H54 (cell line): ENCODE data around the gene GPC5.
"Not testable (repeated sequence)": the region's sequence is repeated elsewhere in the genome, so short reads cannot be mapped to it uniquely, and the experiment has no call there.

ENCODE experiments used
- DNase-seq: peaks from one replicate; pipeline ENCODE4 v3.0.0; 2011; ENCODE audit warnings: low spot score, mixed read lengths; ENCODE audit not compliant: insufficient read length
- FAIRE-seq: peaks from 3 replicates; lab custom pipeline; 2011; peaks lifted over from hg19 to GRCh38; lab: Jason Lieb, UNC
- POLR2A ChIP-seq: IDR thresholded peaks from 2 replicates; pipeline ENCODE4 v1.6.1; 2011; ENCODE audit warnings: low read depth, mild to moderate bottlenecking, low read length

GPC5 gene

DNA sequence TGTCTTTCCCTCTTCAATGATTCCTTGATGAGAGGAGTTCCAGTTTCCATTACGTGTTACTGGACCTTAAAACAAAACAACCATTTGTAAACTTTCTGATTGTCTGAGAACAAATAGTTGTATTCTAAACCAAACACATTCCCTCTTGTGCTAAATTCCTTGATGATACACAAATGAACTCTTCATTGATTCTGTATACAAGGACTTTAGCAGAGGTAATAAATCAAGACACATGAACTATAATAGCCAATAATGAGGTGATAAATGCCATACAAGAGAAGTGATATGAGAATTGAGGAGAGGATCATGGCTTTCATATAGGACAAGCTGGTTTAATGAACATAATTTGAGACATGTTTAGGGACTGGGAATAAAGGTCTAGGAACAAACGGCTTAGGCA is 13.5 kb upstream of the GPC5 start:
- DNase-seq = no peak
- TF ChIP-seq POLR2A = no peak
- FAIRE-seq = no peak

GRCh38 chr13:91389186-91389585 is 9.2 kb upstream of the GPC5 start:
- DNase-seq (no peak), FAIRE-seq (no peak)
- TF ChIP-seq POLR2A = no peak

GRCh38 chr13:91397595-91397994 is 826 bp upstream of the GPC5 start:
- DNase-seq (no peak), FAIRE-seq (peak; percentile 36)
- TF ChIP-seq POLR2A = no peak

- no peak for TF ChIP-seq POLR2A
- no peak for DNase-seq
- FAIRE-seq = no peak
These were observed 1.0 kb downstream of the GPC5 start for GRCh38 chr13:91399189-91400062.

GRCh38 chr13:91400063-91400399 is 1.6 kb downstream of the GPC5 start:
- DNase-seq = no peak
- FAIRE-seq = no peak
- no peak for TF ChIP-seq POLR2A

DNA sequence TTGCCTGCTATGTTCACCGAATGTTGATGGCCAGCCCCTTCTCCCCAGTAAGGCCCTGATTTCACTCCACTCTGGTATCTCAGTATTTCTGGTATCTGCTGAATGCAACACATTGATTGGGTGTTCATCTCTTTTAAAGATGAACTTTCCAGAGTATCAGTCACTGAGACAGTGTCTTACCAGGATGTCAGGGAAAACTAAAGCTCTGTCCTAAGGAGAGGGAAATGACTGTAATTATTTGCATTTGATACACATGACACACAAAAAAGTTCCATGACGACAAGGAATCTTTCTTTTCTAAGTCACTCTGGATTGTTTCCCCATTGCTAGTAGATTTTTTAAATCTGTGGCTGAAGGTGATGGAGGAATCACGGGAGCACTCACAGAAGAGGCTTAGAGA is 2.2 kb downstream of the GPC5 start:
- no peak for TF ChIP-seq POLR2A
- DNase-seq (no peak), FAIRE-seq (no peak)

GRCh38 chr13:91401920-91402319 is 3.5 kb downstream of the GPC5 start:
- DNase-seq (no peak), FAIRE-seq (no peak)
- no peak for TF ChIP-seq POLR2A

DNA sequence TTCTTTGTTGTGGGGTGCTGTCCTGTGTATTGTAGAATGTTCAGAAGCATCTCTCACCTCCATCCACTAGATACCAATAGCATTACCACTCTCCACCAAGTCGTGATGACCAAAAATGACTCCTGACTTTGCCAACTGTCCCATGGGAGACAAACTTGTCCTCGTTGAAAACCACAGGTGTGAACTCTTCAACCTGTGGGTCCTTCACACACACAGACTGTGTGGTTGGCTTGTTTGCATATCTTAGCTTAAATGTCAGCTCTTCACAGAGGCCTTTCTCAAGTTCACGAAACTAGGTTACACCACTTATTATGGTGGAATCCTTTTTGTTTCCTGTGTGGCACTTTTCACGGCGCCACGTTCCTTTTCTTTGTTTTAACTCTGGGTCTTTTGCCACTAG is 6.8 kb downstream of the GPC5 start:
- no peak for TF ChIP-seq POLR2A
- no peak for DNase-seq
- no peak for FAIRE-seq

- no peak for DNase-seq
- peak; percentile 70 for FAIRE-seq
- no peak for TF ChIP-seq POLR2A
These were observed 8.2 kb downstream of the GPC5 start for GRCh38 chr13:91406619-91407018.

DNA sequence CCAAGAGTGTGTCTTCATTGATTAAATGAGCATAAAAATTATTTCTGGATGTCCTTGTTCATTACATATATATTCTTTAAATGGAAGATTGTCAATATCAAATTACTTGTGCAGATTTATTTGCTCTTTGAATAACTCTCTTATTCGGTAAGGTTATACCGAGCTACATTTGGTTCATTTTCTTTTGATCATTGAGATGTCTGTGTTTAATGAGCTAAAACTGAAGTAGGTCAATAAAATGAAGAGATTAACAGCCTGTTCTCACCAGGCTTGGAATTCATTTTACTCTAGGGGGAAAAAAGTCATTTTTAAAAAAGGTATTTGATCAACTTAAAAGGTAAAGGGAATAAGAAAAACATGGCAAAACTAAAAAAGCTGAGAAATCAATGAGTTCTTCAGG is 10.6 kb downstream of the GPC5 start:
- no peak for FAIRE-seq

GRCh38 chr13:91416579-91416978 is 18.2 kb downstream of the GPC5 start:
- FAIRE-seq, DNase-seq: not testable (repeated sequence)

More for the DNA sequence above, 10.6 kb downstream of the GPC5 start:
- no peak for DNase-seq
- TF ChIP-seq POLR2A = no peak

GRCh38 chr13:91417660-91418325 is 19.4 kb downstream of the GPC5 start:
- FAIRE-seq (no peak), DNase-seq (no peak)
- no peak for TF ChIP-seq POLR2A

- no peak for TF ChIP-seq POLR2A
- no peak for DNase-seq
- FAIRE-seq = no peak
These were observed 28.5 kb downstream of the GPC5 start for GRCh38 chr13:91426913-91427312.

DNA sequence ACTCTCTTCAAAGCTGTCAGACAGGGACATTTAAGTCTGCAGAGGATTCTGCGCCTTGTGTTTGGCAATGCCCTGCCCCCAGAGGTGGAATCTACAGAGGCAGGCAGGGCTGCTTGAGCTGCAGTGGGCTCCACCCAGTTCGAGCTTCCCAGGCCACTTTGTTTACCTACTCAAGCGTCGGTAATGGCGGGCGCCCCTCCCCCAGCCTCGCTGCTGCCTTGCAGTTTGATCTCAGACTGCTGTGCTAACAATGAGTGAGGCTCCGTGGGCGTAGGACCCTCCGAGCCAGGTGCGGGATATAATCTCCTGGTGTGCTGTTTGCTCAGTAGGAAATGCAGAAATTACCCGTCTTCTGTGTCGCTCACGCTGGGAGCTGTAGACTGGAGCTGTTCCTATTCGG is 40.3 kb downstream of the GPC5 start:
- not testable (repeated sequence) for DNase-seq, FAIRE-seq

GRCh38 chr13:91450913-91451312 is 52.5 kb downstream of the GPC5 start:
- no peak for FAIRE-seq
- no peak for DNase-seq
- TF ChIP-seq POLR2A = no peak
